Measurements from ENCODE around the gene IRF2. TPM values are rescaled to one million over a fixed set of nuclear protein-coding genes. Genes with fewer than 3 reads are reported as not detected.
"Not testable (repeated sequence)": the region's sequence is repeated elsewhere in the genome, so short reads cannot be mapped to it uniquely, and the experiment has no call there.

IRF2 gene
- total RNA-seq, 2 experiments from 2014 or later: 45.1 to 46.5 TPM

DNA sequence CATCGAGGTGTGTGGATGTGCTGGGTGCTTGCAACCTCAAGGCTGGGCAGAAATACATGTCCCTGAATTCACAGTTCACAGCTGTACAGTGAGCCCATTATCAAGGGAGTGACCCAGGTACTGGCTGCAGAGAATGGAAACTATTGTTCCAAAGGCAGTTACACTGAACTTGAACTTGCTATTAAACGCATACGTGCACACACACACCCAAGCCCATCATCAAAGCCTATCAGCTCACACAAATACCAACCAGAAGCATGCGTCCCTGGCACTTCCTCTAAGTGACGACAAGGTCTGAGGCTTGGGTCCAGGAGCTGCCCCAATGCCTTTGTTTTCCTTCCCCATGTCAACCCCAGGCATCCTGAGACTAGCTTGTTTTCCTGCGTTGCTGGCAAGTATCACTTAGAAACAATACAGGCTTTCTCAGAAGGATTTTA, 88.6 kb downstream of the IRF2 start:
- ChIA-PET CTCF (no interaction called here), POLR2A (no interaction called here)

DNA sequence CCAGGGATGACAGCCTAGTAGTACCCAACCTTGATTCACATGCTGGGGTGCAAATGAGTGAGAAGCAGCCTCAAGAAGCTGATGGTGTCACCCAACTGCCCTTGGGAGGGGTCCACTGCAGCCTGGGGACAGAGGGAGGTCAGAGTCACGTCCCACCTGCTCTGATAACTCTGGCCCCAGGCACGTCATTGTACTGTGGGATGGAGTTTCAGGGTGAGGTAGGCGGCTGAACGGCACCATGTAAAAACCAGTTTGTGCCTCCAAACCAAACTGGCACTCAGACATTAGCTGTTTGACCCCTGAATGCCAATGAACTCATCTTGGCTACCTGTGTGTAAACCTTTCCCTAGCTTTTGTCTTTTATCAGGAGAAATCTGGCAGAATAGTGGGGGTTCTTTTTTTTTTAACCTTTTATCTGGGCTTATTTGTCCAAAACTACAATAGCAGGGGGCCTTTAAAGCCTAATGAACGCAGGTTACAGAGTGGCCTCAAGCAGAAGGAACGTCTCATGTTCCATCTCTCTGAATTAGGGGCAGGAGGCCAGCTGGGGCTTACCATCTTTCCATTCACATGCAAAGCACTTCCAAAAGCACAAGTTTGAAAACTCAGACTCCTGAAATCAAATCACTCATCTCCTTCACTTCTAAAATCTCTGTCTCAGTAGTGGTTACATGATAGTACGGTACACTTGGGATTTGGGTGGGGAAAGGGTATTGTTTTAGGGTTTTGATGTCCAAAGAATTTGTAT, 89.4 kb downstream of the IRF2 start:
- POLR2A ChIA-PET: no interaction called here
- CTCF ChIA-PET: no interaction called here

DNA sequence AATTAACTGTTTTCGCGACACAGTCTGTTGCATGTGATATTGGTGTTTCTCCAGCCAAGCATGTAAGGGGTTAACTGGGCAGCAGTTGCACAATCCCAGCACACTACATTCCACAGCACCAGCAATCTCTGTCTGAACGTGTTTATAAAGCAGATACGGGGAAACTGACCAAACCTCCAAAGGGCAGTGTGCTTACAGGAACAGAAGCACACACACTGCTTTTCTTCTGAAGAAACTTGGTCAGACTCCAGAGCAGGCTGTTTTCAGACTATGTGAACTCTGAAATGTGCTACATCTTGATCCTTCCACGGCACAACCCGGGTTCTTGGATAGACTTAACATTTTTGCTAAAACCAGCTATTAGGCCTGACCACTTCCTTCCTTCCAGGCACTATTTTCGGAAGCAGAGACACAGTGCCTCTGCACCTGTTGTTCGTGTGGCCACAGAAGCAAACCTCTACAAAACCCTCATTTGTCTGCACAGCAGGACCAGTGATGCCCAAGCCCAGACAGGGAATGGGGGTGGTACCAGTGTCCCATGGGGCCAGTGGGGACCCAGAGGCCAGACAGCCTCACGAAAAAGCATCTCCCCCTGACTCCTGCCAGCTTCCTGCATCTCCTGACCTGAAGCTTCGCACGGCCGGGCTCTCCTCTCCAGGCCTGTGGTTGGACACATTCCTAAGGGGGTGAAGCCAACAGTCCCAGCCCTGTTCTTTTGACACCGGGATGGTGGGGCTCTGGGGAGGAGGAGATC, 90.1 kb downstream of the IRF2 start:
- POLR2A ChIA-PET: no interaction called here
- CTCF ChIA-PET: interaction anchor here (0.5 to 0.9 kb wide), 2 partner anchors 184 to 202 kb away, joined by 3 read pairs; no protein-coding TSS in a partner anchor

DNA sequence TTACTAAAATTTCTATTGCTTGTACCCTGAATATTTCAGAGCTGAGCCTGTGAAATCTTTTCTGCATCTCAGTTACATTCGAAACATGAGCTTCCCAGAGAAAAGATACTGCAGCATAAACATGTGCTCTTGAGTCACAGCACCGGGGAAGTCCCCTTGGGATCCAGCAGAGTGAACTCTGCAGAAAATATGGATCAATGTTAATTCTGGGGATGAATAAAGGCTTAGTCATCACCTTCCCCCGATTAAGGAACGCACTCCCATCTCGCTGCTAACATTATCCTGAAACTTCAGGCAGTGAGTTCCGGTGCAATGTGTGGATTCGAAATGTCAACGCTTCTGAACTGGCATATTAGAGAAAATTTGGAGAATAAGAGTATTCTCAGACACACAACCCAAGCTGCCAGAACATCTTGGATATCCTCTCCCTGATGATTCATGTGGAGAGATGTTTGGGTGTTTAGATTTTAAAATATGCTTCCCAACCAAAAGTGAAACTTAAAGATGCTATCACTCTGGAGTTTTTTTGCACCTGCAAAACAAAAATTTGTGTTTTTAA, 90.8 kb downstream of the IRF2 start:
- CTCF ChIA-PET: interaction anchor here (0.9 kb wide), 1 partner anchor 184 kb away, joined by 3 read pairs; no protein-coding TSS in a partner anchor

DNA sequence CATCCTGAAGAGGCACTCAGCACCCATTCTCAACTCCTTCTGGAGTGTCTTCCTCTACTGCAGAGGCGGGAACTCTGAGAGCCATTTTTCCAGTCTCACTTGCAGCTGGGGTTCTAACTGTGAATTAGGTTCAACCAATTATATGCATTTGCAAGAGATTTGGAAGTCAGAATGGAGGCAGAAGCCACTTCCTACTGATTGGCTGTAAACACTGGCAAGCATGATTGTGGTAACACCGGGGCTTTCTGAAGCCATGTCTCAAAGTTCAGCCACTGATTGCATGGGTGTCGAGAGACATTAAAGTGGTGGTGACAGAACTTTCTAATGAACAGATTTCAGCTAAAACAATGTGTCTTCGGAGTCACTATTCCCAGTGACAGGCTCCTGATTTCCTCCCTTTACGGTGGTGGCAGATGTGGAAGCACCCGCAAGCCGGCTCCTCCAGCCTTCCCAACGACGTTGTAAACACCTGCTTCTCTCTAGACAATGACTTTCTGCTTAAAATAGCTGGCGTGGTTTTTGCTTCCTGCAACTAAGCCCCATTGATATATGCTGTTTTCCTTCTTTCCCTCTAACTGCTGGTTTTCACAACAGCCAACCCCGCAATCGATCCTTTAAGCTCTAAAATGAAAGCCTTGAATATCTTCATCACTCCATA, 92.0 kb downstream of the IRF2 start:
- ChIA-PET CTCF (no interaction called here), POLR2A (no interaction called here)

More for the DNA sequence above, 90.8 kb downstream of the IRF2 start:
- POLR2A ChIA-PET: no interaction called here

DNA sequence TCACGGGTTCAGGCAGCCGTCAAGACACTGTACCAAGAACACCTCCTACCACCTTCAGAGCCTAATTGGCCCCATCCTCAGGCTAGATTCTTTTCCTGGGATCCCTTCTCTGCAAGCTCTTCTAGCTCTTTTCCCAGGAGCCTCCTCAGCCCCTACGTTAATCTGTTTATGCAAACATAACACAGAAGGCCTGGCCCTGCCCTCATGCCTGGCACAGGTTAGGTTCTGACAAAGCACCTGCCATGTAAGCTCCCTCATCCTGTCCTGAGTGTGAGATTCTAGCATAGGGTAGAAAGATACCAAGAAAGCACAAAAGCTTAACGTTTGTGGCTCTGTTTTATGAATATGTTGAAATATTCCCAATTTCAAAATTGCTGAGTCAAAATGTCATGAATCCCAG, 93.6 kb downstream of the IRF2 start:
- POLR2A ChIA-PET: no interaction called here
- CTCF ChIA-PET: no interaction called here

DNA sequence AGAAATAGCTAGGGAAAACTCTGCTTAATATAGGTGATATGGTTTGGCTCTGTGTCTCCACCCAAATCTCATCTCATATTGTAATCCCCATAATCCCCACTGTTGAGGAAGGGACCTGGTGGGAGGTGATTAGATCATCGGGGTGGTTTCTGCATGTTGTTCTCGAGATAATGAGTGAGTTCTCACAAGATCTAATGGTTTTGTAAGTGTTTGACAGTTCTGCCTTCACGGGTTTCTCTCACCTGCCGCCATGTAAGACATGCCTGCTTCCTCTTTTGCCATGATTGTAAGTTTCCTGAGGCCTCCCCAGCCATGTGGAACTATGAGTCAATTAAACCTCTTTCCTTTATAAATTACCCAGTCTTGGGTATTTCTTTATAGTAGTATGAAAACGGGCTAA, 94.1 kb downstream of the IRF2 start:
- CTCF ChIA-PET, POLR2A ChIA-PET: not testable (repeated sequence)

DNA sequence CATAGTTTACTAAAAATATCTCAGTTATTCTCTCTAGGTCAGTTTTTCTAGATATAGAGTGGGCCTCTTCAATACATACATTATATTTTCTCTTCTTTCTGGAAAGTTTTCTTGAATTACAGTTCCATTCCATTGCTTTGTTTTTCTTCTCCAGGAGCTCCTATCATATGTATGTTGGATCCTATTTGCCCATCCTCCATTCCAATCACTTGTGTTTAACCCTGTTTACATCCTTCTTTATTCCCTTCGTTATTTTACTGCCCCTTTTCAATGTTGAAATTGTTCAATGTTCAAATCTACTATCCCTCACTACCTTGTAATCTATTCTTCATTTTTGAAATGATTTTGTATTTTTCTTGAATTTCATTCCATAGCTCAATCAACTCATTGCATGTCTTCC, 97.4 kb downstream of the IRF2 start:
- POLR2A ChIA-PET: no interaction called here

DNA sequence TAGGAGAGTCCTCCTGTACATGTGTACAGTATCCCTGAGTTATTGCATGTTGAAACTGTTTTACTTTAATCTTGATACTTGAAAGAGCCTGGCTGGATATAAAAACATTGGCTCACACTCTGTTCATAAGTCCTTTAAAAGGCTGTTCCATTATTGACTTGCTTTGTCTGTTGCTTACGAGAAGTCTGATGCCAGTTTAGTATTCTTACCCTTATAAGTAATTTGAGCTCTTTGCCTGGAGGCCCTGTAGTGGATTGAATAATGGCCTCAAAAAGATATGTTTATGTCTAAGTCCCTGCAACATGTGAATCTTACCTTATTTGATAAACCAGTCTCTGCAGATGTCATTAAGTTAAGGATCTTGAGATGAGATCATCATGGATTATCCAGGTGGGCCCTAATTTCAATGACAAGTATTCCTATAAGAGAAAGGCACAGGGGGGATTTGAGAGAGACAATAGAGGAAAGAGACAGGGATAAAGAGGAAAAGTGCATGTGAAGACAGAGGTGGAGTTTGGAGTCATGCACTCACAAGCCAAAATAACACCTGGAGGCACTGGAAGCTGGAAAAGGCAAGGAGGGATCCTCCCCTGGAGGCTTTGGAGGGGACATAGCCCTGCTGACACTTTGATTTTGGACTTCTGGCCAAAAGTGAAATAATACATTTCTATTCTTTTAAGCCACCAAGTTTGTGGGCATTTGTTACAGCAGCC, 98.1 kb downstream of the IRF2 start:
- CTCF ChIA-PET: no interaction called here
- POLR2A ChIA-PET: no interaction called here

More for the DNA sequence above, 97.4 kb downstream of the IRF2 start:
- CTCF ChIA-PET: no interaction called here

DNA sequence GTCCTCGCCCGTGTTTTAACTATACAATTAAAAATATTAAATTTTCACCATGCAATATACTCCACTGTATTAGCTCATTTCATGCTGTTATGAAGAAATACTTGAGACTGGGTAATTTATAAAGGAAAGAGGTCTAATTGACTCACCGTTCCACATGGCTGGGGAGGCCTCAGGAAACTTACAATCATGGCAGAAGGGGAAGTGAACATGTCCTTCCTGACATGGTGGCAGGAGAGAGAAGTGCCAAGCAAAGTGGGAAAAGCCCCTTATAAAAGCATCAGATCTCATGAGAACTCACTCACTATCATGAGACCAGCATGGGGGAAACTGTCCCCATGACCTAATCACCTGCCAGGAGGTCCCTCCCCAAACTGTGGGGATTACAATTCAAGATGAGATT, 98.7 kb downstream of the IRF2 start:
- POLR2A ChIA-PET, CTCF ChIA-PET: not testable (repeated sequence)

DNA sequence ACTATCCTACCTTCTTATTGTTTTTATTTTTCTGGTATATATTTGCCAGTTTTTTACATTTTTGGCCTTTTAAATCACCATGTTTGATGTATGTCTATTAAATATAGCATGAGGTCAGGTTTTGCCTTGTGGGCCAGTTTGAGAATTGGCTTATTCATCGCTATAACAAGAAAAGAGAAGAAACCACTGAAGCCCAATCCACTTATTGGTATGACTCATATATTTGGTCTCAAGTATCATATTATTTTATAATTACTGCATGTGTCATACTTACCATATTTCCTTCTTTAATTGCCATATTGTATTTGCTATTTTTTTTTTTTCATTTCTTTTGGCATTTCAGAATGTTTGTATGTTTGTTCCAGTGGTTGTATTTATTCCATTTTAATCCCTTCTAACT, 99.3 kb downstream of the IRF2 start:
- CTCF ChIA-PET: no interaction called here
- POLR2A ChIA-PET: no interaction called here

DNA sequence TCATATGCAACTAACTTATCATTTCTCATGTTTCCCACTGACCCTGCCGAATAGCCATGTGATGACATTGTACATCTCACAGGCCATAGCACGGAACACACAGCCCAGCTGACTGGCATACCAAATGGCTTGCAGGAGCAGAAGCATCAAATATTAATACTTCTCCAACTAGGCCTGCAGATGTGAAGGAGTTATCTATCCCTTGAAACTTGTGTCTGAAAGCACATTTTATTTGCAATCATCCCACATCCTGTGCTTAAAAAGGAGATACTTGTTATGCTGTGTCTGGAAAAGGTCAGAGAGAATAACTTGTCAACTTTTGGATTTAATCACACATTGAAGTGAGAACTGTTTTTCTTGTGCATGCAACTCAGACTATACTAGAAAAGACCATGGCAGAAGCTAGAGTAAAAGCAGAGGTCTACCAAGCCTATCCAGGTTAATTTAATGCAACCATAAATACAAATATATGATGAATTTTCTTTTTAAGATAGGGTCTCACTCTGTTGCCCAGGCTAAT, 100.4 kb downstream of the IRF2 start:
- ChIA-PET CTCF (no interaction called here), POLR2A (no interaction called here)

DNA sequence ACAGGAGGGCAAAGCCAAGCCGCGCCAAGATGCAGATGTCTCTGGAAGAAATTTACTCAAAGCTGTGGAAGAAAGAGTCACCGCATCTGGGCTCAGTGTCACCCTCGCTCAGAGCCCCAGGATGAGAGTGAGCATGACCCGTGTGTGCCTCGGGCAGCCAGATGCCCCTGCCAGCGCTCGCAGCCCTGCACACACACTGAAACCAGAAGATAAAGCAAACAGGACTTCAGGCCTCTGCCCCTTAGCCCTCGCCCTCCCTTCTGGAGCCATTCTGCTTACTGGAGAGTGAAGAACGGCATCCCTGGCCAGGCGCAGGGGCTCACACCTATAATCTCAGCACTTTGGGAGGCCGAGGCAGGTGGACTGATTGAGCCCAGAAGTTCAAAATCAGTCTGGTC, 103.0 kb downstream of the IRF2 start:
- CTCF ChIA-PET: no interaction called here
- POLR2A ChIA-PET: no interaction called here

DNA sequence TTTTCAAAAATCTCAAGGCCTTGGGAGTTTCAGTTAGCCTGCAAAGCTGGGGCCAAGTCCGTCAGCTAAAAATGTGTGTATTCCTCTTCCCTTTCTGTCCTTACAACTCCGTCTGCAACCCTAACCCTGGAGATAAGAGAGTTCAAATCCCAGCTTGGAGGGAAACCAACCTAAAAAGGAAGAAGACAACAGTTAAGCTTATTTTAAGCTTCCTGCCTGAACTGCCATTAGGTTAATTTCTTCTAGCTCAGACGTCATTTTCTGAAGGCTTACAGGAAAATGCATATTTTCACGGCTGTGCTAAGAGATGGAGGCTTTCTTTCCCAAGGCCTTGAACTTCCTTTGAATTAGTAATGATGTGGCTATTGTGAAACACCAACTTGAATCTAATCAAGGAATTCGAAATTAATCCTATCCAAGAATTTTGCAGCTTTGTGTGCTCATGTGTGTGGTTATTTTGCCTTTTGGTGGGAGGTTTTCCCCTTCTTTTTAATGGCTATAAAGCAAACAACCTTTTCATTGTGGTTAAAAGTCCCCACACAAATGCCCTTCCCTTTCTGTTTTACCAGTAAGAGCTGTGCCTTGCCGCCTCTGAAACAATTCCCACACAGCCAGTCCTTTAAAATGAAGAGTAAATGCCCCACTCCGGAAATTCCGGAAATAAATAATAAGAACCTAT, 103.5 kb downstream of the IRF2 start:
- CTCF ChIA-PET: interaction anchor here (0.6 kb wide), 2 partner anchors 48 to 965 kb away, joined by 3 to 5 read pairs; no protein-coding TSS in a partner anchor
- POLR2A ChIA-PET: no interaction called here

DNA sequence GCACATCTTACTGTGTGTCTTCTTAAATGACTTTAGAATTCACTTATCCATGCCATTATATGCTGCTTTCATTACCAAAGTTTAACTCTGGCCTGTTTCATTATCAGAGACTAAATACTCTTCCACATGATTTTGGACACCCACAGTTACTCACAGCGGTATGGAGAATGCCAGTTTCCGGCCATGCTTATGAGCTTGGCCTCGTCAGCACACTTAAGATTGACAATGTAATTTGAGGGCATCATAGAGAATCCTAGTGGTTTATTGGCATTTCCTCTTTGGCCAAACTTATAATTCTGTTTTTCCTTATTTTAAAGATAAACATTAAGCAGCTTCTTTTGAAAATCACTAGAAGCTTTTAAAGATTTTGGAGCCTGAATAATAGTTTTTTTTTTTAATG, 104.5 kb downstream of the IRF2 start:
- POLR2A ChIA-PET: no interaction called here

DNA sequence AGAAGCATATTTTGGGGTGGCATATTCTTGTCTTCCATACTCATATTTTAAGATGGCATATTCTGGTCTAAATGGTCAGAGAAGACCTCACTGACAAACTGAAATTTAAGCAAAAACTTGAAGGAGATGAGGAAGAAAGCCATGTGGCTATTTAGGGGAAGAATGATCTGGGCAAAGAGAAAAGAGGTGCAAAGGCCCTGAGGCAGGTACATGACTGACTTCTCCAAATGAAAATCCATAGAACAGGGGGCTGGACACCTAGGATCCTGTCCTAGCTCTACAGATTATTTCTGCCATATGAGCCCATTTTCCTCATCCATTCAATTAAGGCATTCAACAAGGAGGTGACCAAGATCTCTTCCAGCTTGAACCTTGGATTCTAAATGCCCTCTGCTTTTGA, 105.6 kb downstream of the IRF2 start:
- ChIA-PET CTCF (no interaction called here), POLR2A (no interaction called here)

More for the DNA sequence above, 104.5 kb downstream of the IRF2 start:
- CTCF ChIA-PET: interaction anchor here (0.5 kb wide), 1 partner anchor 119 kb away, joined by 3 read pairs; no protein-coding TSS in a partner anchor

DNA sequence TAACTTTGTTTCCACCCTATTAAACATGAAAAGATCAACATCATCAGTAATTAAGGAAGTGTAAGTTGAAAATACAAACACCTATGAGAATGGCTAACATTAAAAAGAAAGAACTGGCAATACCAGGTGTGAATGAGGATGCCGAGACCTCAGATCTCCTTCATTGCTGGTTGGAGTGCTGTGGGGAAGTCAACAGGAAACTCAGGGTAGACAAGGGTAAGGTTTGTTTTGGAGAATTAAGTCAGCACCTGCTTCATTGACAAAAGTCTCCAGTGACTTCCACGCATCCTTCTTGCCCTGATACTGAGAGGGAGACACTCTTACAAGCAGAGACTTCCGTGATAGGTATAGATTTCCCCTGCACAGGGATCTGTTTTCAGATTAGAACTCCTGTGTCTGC, 106.1 kb downstream of the IRF2 start:
- ChIA-PET CTCF (no interaction called here), POLR2A (no interaction called here)

DNA sequence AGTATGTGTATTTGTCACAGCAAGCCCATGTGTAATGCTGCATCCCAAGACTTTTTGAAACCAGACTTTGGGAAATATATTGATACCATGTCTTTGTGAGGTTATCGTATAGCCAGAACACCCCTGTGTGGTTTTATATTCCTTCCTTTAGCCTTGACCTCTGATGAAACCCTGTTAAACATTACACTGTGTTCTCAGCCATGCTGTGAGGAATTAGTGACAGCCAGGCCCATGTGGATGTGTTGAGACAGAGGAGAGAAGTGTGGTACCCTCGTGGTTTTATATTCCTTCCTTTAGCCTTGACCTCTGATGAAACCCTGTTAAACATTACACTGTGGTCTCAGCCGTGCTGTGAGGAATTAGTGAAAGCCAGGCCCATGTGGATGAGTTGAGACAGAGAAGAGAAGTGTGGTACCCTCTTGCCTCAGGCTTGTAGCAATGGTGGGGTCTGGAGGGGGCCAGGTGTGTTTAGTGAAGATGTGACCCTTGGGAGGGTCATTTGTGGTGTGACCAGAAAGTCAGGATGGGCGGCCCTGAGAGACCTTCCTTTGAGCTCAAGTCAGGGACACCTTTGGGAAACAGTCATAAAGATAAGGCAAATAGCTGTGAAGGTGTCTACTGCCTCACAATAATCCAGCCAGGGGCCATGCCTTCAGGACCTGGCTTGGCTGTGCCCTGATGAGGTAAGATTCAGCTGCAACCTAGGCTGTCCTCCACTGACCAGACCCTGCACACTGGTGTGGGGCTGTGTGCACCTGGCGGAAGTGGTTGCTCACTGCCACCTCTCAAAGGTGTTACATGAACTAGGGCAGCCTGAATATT, 110.0 kb downstream of the IRF2 start:
- CTCF ChIA-PET: no interaction called here
- POLR2A ChIA-PET: no interaction called here

All from activated CD8-positive, alpha-beta memory T cell treated with anti-CD3 and anti-CD28 coated beads for 36 hours (primary cell).